K562 (cell line): ENCODE measurements around the gene ZNF157. TPM values are rescaled to one million over a fixed set of nuclear protein-coding genes. Genes with fewer than 3 reads are reported as not detected.

ENCODE experiments used
- ATAC-seq: fragments of 200-7000 bp; cut with Tn5 transposase; 3 replicates; pipeline ENCODE4 v1.9.1; 2020; ENCODE audit warnings: moderate library complexity
- BruUV-seq: library from RNA; stranded (reverse); fragments of 400-500 nt; replicated peaks from 2 replicates; lab custom pipeline; 2021; lab: Mats Ljungman, UMichigan
- CTCF ChIA-PET: fragments of 300-600 bp; formaldehyde crosslinking; extraction: SDS; loops from one replicate; lab custom pipeline; 2021; ENCODE audit warnings: low intra/inter-chr PET ratio; lab: Yijun Ruan, JAX
- POLR2A ChIA-PET: fragments of 300-600, 350-650 bp; sonication (Branson Sonifier 250); formaldehyde crosslinking; extraction: SDS; loops from one replicate; lab custom pipeline; 2021; ENCODE audit warnings: antibody characterized with exemption, inconsistent platforms; lab: Yijun Ruan, JAX
- DNase-seq, 4 experiments: peaks; one replicate each; pipeline versions ENCODE4 v3.0.0 to v3.0.0-alpha.2; 2011 to 2018; ENCODE audit warnings: low spot score in 3 of 4, mixed read lengths in 3 of 4; ENCODE audit errors: extremely low read depth in 1 of 4
- FAIRE-seq: peaks from 2 replicates; lab custom pipeline; 2011; peaks lifted over from hg19 to GRCh38; lab: Jason Lieb, UNC
- H2AFZ ChIP-seq: 2 replicates; pipeline ENCODE4 v1.6.0; 2011; ENCODE audit warnings: low read depth, low read length, control low read depth, inconsistent platforms
- H3K27ac ChIP-seq: fragments of 200-600 bp; 3 replicates; pipeline ENCODE4 v1.8.0; 2011; ENCODE audit warnings: low read depth, mild to moderate bottlenecking, control low read depth, inconsistent platforms, low read length, moderate library complexity, mixed read lengths; ENCODE audit errors: extremely low read depth
- H3K27me3 ChIP-seq, 2 experiments: fragments of 300-600 bp in 1 of 2; 2 replicates in 1 of 2; 3 replicates in 1 of 2; pipeline versions ENCODE4 v1.6.0 to v1.8.0; 2011; ENCODE audit warnings: inconsistent platforms in 2 of 2, low read length in 2 of 2, mild to moderate bottlenecking in 1 of 2, mixed read lengths in 1 of 2, moderate library complexity in 1 of 2; ENCODE audit not compliant: control insufficient read depth in 2 of 2, insufficient read depth in 2 of 2
- H3K36me3 ChIP-seq: fragments of 300-600 bp; 3 replicates; pipeline ENCODE4 v1.8.0; 2011; ENCODE audit warnings: mild to moderate bottlenecking, low read length, inconsistent platforms; ENCODE audit not compliant: control insufficient read depth, insufficient read depth
- H3K4me1 ChIP-seq, 2 experiments: fragments of 200-600 bp in 1 of 2; replicated peaks in 1 of 2; 2 replicates in 1 of 2; 3 replicates in 1 of 2; pipeline versions ENCODE4 v1.5.1 to v1.8.0; 2011; ENCODE audit warnings: inconsistent platforms in 2 of 2, low read length in 2 of 2, mild to moderate bottlenecking in 1 of 2, mixed read lengths in 1 of 2, moderate library complexity in 1 of 2; ENCODE audit not compliant: control insufficient read depth in 2 of 2, insufficient read depth in 2 of 2
- H3K4me2 ChIP-seq: 2 replicates; pipeline ENCODE4 v1.6.1; 2011; ENCODE audit warnings: low read length, control low read depth, inconsistent platforms, mixed read lengths; ENCODE audit not compliant: insufficient read depth
- H3K4me3 ChIP-seq: fragments of 200-600 bp; sonication (generic), shearing (Covaris generic); 2 replicates; pipeline ENCODE4 v1.5.1; 2016; ENCODE audit warnings: control low read depth, inconsistent platforms
- H3K79me2 ChIP-seq: fragments of 200-600 bp; 3 replicates; pipeline ENCODE4 v1.8.0; 2011; ENCODE audit warnings: low read length, inconsistent platforms; ENCODE audit not compliant: control insufficient read depth, insufficient read depth
- H3K9ac ChIP-seq, 2 experiments: 2 replicates each; pipeline versions ENCODE4 v1.6.0 to v1.6.1; 2011; ENCODE audit warnings: low read depth in 2 of 2, low read length in 2 of 2, control low read depth in 1 of 2, inconsistent platforms in 1 of 2, mild to moderate bottlenecking in 1 of 2, mixed read lengths in 1 of 2; ENCODE audit not compliant: insufficient read depth in 1 of 2
- H3K9me1 ChIP-seq: one replicate; pipeline ENCODE4 v1.6.0; 2011; ENCODE audit warnings: inconsistent platforms, mild to moderate bottlenecking, low read length, moderate library complexity; ENCODE audit not compliant: control insufficient read depth, insufficient read depth
- H3K9me3 ChIP-seq: replicated peaks from 2 replicates; pipeline ENCODE4 v1.5.1; 2011; ENCODE audit warnings: low read depth, low read length, inconsistent platforms; ENCODE audit not compliant: control insufficient read depth, insufficient read depth
- H4K20me1 ChIP-seq: replicated peaks from 2 replicates; pipeline ENCODE4 v1.6.1; 2011; ENCODE audit warnings: low read length, inconsistent platforms, mixed read lengths; ENCODE audit not compliant: control insufficient read depth, insufficient read depth
- CEBPB ChIP-seq: fragments of 450-650 bp; IDR thresholded peaks from 2 replicates; pipeline ENCODE4 v1.6.1; 2016; ENCODE audit warnings: missing genetic modification characterization, missing compliant biosample characterization
- CEBPG ChIP-seq, 3 experiments: fragments of 200-800 bp in 1 of 3; sonication (Bioruptor generic) in 1 of 3; sonication (generic) in 1 of 3; formaldehyde crosslinking in 1 of 3; IDR thresholded peaks in 2 of 3; conservative IDR thresholded peaks in 1 of 3; 2 replicates each; pipeline versions ENCODE4 v1.6.1 to v1.8.0; 2016 to 2022; ENCODE audit warnings: missing compliant biosample characterization in 2 of 3, missing genetic modification characterization in 2 of 3, mild to moderate bottlenecking in 1 of 3, missing genetic modification reagents in 1 of 3
- CREB3L1 ChIP-seq: fragments of 450-650 bp; IDR thresholded peaks from 2 replicates; pipeline ENCODE4 v1.6.1; 2014; ENCODE audit warnings: low read depth, mild to moderate bottlenecking, moderate library complexity, borderline replicate concordance
- CREB5 ChIP-seq: fragments of 250-450 bp; sonication (Bioruptor Pico); IDR thresholded peaks from 2 replicates; pipeline ENCODE4 v1.5.0; 2020; ENCODE audit warnings: mild to moderate bottlenecking
- KLF13 ChIP-seq: fragments of 450-650 bp; IDR thresholded peaks from 2 replicates; pipeline ENCODE4 v1.6.1; 2016; ENCODE audit warnings: missing genetic modification characterization, low read depth, mild to moderate bottlenecking, missing compliant biosample characterization, moderate library complexity, borderline replicate concordance
- NCOA1 ChIP-seq: fragments of 450-650 bp; IDR thresholded peaks from 2 replicates; pipeline ENCODE4 v1.6.1; 2016; ENCODE audit warnings: low read depth
- NR4A1 ChIP-seq, 2 experiments: fragments of 250-450 bp in 1 of 2; fragments of 450-650 bp in 1 of 2; sonication (Bioruptor Pico) in 1 of 2; IDR thresholded peaks; 2 replicates each; pipeline versions ENCODE4 v1.4.0 to v1.6.1; 2016 to 2020; ENCODE audit warnings: mild to moderate bottlenecking in 2 of 2, missing compliant biosample characterization in 1 of 2, missing genetic modification characterization in 1 of 2, moderate library complexity in 1 of 2
- PRMT5 ChIP-seq: sonication (generic); formaldehyde crosslinking; IDR thresholded peaks from 2 replicates; pipeline ENCODE4 v1.5.0; 2020; ENCODE audit warnings: missing genetic modification reagents
- SMARCC2 ChIP-seq: fragments of 450-650 bp; IDR thresholded peaks from 2 replicates; pipeline ENCODE4 v1.6.1; 2017; ENCODE audit warnings: antibody characterized with exemption, moderate library complexity, mild to moderate bottlenecking, low read depth
- ZBTB5 ChIP-seq: fragments of 450-650 bp; IDR thresholded peaks from 2 replicates; pipeline ENCODE4 v1.6.1; 2017; ENCODE audit warnings: antibody characterized with exemption
- ZBTB8A ChIP-seq: fragments of 450-650 bp; IDR thresholded peaks from 2 replicates; pipeline ENCODE4 v1.6.1; 2018; ENCODE audit warnings: mild to moderate bottlenecking, moderate library complexity; ENCODE audit not compliant: partially characterized antibody
- ZNF518B ChIP-seq: fragments of 250-450 bp; sonication (Bioruptor Pico); IDR thresholded peaks from 2 replicates; pipeline ENCODE4 v1.5.0; 2021; ENCODE audit warnings: mild to moderate bottlenecking, moderate library complexity
- ZNF583 ChIP-seq: fragments of 250-450 bp; sonication (Bioruptor Pico); IDR thresholded peaks from 2 replicates; pipeline ENCODE4 v1.4.0; 2020
- WGBS: fragments of 100-300 bp; shearing (Covaris generic); methylation state at CpG from one replicate; pipeline ENCODE4 v1.1.6; 2016; ENCODE audit warnings: low coverage, mixed read lengths; ENCODE audit not compliant: insufficient coverage; ENCODE audit errors: missing lambda C conversion rate; 5-methylcytosine and 5-hydroxymethylcytosine counted together
- in situ Hi-C: fragments of 300-500 bp; cut with MboI; formaldehyde crosslinking; loops from 4 replicates; pipeline ENCODE4 v1.15.0; 2018; ENCODE audit warnings: inconsistent platforms, mixed read lengths
- intact Hi-C: fragments of 100-400 bp; cut with micrococcal nuclease; formaldehyde crosslinking; loops from 2 replicates; pipeline ENCODE4 v1.14.2; 2022
- polyA plus RNA-seq, 8 experiments: library from polyadenylated mRNA; depleted of rRNA in 4 of 8; stranded (reverse) in 5 of 8; unstranded in 3 of 8; fragments of >200 nt; fragmentation: Nextera tagmentation in 2 of 8; fragmentation: Illumina TruSeq in 1 of 8; extraction: Ambion mirVana in 2 of 8; extraction: Trizol in 1 of 8; gene quantifications; 2 replicates each; pipeline versions ENCODE4 v1.2.1 to v1.2.3, GENCODE V29; 2011 to 2014; ENCODE audit warnings: inconsistent platforms in 1 of 8, missing spikeins in 1 of 8
- total RNA-seq, 7 experiments: library from RNA; depleted of rRNA in 6 of 7; stranded (reverse); fragments of >200 nt in 6 of 7; fragmentation: Illumina TruSeq in 2 of 7; extraction: Trizol in 2 of 7; gene quantifications; 2 replicates each; pipeline versions ENCODE4 v1.2.1 to v1.2.3, GENCODE V29; 2011 to 2021; ENCODE audit warnings: low replicate concordance in 1 of 7

Gene ZNF157
- total and polyA plus RNA-seq, 9 of the 15 experiments (the other 6 are each of a cell fraction or from before 2014, with no cell fraction given) = 0.03 TPM; not detected in 8

- H3K27me3 ChIP-seq = no peaks in the 10 kb centered on the region; a peak in 1 of 5 replicates
- H3K4me1 ChIP-seq = no peaks in the 10 kb centered on the region
- H3K4me2 ChIP-seq = no peak overlapping the region
- no peak overlapping the region for H3K27ac ChIP-seq
- no peaks in the 10 kb centered on the region for H3K9me1 ChIP-seq
- POLR2A ChIA-PET = no interaction called here
- H3K9me3 ChIP-seq = no peaks in the 10 kb centered on the region; the same call in 1 of the 2 replicates
- no peak overlapping the region for H2AFZ ChIP-seq
- 6% methylated on average over 5 of the region's 5 CpGs for WGBS
- BruUV-seq = no TSS peak
- CTCF ChIA-PET = no interaction called here
- H3K36me3 ChIP-seq = no peaks in the 10 kb centered on the region
- H4K20me1 ChIP-seq = no peaks in the 10 kb centered on the region
- H3K9ac ChIP-seq = no peak overlapping the region
- ATAC-seq (no peak), DNase-seq (no peak), FAIRE-seq (no peak)
- intact Hi-C loops = no loop called here
- no peaks in the 10 kb centered on the region for H3K79me2 ChIP-seq
- TF ChIP-seq ZBTB5 (no peak), NR4A1 (CRISPR knock-in tag; IDR thresholded peaks at IDR 0.05) (no peak), NR4A1 (tag; IDR thresholded peaks at IDR 0.05) (no peak), ZBTB8A (no peak), CREB5 (CRISPR knock-in tag) (no peak), CEBPG (CRISPR knock-in tag; IDR thresholded peaks at IDR 0.05) (no peak), CEBPG (tag; conservative IDR thresholded peaks at IDR 0.05 in 1 of 2, IDR thresholded peaks at IDR 0.05 in 1 of 2) (0 out of 4 replicates have a peak, but pooled peaks of 1 of the 2 experiments have one; percentile 19), ZNF518B (CRISPR knock-in tag) (no peak), ZNF583 (CRISPR knock-in tag) (no peak), PRMT5 (CRISPR knock-in tag) (no peak), SMARCC2 (no peak), KLF13 (tag) (no peak), CREB3L1 (no peak), NCOA1 (no peak), CEBPB (tag) (peak; percentile 30; the same call in 1 of the 2 replicates)
- no peak overlapping the region for H3K4me3 ChIP-seq
- in situ Hi-C loops = no loop called here
Observed at GRCh38 chrX:47430925-47431324, 60.5 kb downstream of the ZNF157 start.
